Activated gamma-delta T cell treated with anti-CD3 and anti-CD28 coated beads, Interleukin-2, amount 50 U/mL, for 16 hours (primary cell): ENCODE measurements around the gene TMEM260.
"Not testable (repeated sequence)": the region's sequence is repeated elsewhere in the genome, so short reads cannot be mapped to it uniquely, and the experiment has no call there.

ENCODE experiments used
- DNase-seq: peaks from one replicate; pipeline ENCODE4 v3.0.0-alpha.2; 2020; ENCODE audit warnings: low read depth

TMEM260 gene

GRCh38 chr14:56603648-56604047 is 24.1 kb downstream of the TMEM260 start:
- no peak for DNase-seq

- no peak for DNase-seq
Measured at GRCh38 chr14:56608689-56609088, 29.1 kb downstream of the TMEM260 start.

- DNase-seq: not testable (repeated sequence)
Measured at GRCh38 chr14:56611663-56612062, 32.1 kb downstream of the TMEM260 start.

GRCh38 chr14:56617084-56617483 is 37.5 kb downstream of the TMEM260 start:
- no peak for DNase-seq

GRCh38 chr14:56630707-56631106 is 51.1 kb downstream of the TMEM260 start:
- DNase-seq: no peak

- DNase-seq: no peak
Measured at GRCh38 chr14:56632195-56632594, 52.6 kb downstream of the TMEM260 start.

- DNase-seq: no peak
Measured at GRCh38 chr14:56633544-56633943, 53.9 kb downstream of the TMEM260 start.

- no peak for DNase-seq
Measured at GRCh38 chr14:56635041-56635440, 55.4 kb downstream of the TMEM260 start.

- DNase-seq: no peak
Measured at GRCh38 chr14:56647493-56647892, 67.9 kb downstream of the TMEM260 start.

- DNase-seq: no peak
Measured at GRCh38 chr14:56648508-56649301, 69.1 kb downstream of the TMEM260 start.

- no peak for DNase-seq
Measured at GRCh38 chr14:56649382-56649781, 69.8 kb downstream of the TMEM260 start.

- no peak for DNase-seq
Measured at GRCh38 chr14:56650048-56650447, 70.5 kb downstream of the TMEM260 start.

GRCh38 chr14:56650979-56651378 is 71.4 kb downstream of the TMEM260 start:
- DNase-seq: no peak

GRCh38 chr14:56657604-56658003 is 78.0 kb downstream of the TMEM260 start:
- DNase-seq: no peak

GRCh38 chr14:56659378-56659777 is 79.8 kb downstream of the TMEM260 start:
- DNase-seq: no peak

- no peak for DNase-seq
Measured at GRCh38 chr14:56659964-56660551, 80.5 kb downstream of the TMEM260 start.

- no peak for DNase-seq
Measured at GRCh38 chr14:56660677-56661389, 81.2 kb downstream of the TMEM260 start.

GRCh38 chr14:56661478-56661877 is 81.9 kb downstream of the TMEM260 start:
- no peak for DNase-seq

GRCh38 chr14:56664811-56665421 is 85.3 kb downstream of the TMEM260 start:
- no peak for DNase-seq

GRCh38 chr14:56666294-56666693 is 86.7 kb downstream of the TMEM260 start:
- no peak for DNase-seq

- DNase-seq: no peak
Measured at GRCh38 chr14:56666716-56667115, 87.1 kb downstream of the TMEM260 start.

GRCh38 chr14:56667290-56667689 is 87.7 kb downstream of the TMEM260 start:
- not testable (repeated sequence) for DNase-seq

GRCh38 chr14:56676042-56676441 is 96.4 kb downstream of the TMEM260 start:
- DNase-seq: no peak
